Measurements from ENCODE around the gene SLCO2A1.

The SLCO2A1 gene

GRCh38 chr3:134033315-134033996, 3.7 kb upstream of the SLCO2A1 start:
- DNase-seq = no peak

- no peak for DNase-seq
Measured at GRCh38 chr3:134031348-134031915, 1.7 kb upstream of the SLCO2A1 start.

- no peak for DNase-seq
Measured at GRCh38 chr3:134030379-134031347, 938 bp upstream of the SLCO2A1 start.

- no peak for DNase-seq
Measured at GRCh38 chr3:134029256-134029733, 430 bp downstream of the SLCO2A1 start.

- no peak for DNase-seq
Measured at GRCh38 chr3:134028486-134029255, 1.1 kb downstream of the SLCO2A1 start.

GRCh38 chr3:134027631-134028030, 2.1 kb downstream of the SLCO2A1 start:
- DNase-seq = no peak

GRCh38 chr3:134020135-134020680, 9.5 kb downstream of the SLCO2A1 start:
- DNase-seq = no peak

- DNase-seq = no peak
Measured at GRCh38 chr3:134018850-134019249, 10.9 kb downstream of the SLCO2A1 start.

GRCh38 chr3:134018406-134018805, 11.3 kb downstream of the SLCO2A1 start:
- DNase-seq = no peak

- DNase-seq = no peak
Measured at GRCh38 chr3:134017490-134017889, 12.2 kb downstream of the SLCO2A1 start.

- no peak for DNase-seq
Measured at GRCh38 chr3:134014270-134014669, 15.5 kb downstream of the SLCO2A1 start.

- no peak for DNase-seq
Measured at GRCh38 chr3:134013280-134013679, 16.4 kb downstream of the SLCO2A1 start.

GRCh38 chr3:134009345-134010000, 20.3 kb downstream of the SLCO2A1 start:
- DNase-seq = no peak

GRCh38 chr3:134008630-134009156, 21.0 kb downstream of the SLCO2A1 start:
- DNase-seq = no peak

- no peak for DNase-seq
Measured at GRCh38 chr3:134007819-134008218, 21.9 kb downstream of the SLCO2A1 start.

GRCh38 chr3:134004841-134005240, 24.9 kb downstream of the SLCO2A1 start:
- DNase-seq = no peak

GRCh38 chr3:134003066-134003465, 26.7 kb downstream of the SLCO2A1 start:
- no peak for DNase-seq

GRCh38 chr3:134002306-134002705, 27.4 kb downstream of the SLCO2A1 start:
- no peak for DNase-seq

GRCh38 chr3:134001251-134001650, 28.5 kb downstream of the SLCO2A1 start:
- DNase-seq = no peak

GRCh38 chr3:133999891-134000685, 29.6 kb downstream of the SLCO2A1 start:
- DNase-seq = no peak

All from NK-92 treated with Interleukin-12 subunit alpha and Interleukin-12 subunit beta, amount 100 ng/mL, for 24 hours (cell line).